Measurements from ENCODE around the gene UBE2N.
"Not testable (repeated sequence)": the region's sequence is repeated elsewhere in the genome, so short reads cannot be mapped to it uniquely, and the experiment has no call there.

UBE2N gene

DNA sequence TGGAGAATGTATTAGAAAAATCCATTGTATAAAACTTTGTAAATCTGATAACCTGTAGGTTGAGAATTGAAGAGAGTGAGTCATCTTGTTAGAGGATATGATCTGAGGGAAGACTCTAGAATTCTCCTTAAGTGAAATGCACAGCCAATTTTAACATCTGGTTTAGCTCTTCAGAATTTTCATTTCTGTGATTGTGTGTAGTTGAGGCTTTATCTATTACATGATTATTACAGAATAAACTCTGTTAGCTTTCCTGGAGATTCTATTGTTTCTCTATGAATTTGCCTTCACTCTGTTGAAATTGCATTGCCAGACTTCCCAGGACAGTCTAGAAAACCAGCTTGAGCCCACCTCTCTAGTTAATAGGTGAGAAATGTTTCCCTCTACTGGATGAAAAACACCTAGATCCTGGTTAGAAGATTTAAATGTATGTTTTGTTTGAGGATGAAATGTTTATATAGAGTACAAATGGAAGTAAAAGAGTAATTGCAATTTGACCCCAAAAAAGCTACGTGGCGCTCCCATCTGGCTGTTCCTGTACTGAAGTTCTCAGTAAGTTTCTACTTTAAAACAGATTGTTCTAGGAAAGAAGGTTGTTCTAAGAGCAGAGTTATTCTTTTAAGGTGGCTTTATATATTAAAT lies 61.1 kb downstream of the UBE2N start:
- Histone ChIP-seq H3K9me3 (ENCODE audit: severe bottlenecking) (no peaks in the 10 kb centered on the region), H3K4me3 (ENCODE audit: severe bottlenecking) (peak overlapping the region; percentile 92), H3K27ac (ENCODE audit: poor library complexity, severe bottlenecking) (peak overlapping the region; percentile 74), H3K36me3 (ENCODE audit: low read depth) (peaks cover 11% of the 10 kb centered on the region; the same call in 1 of the 2 replicates), H3K27me3 (ENCODE audit: insufficient read depth, poor library complexity, severe bottlenecking) (no peaks in the 10 kb centered on the region), H3K4me1 (ENCODE audit: insufficient read depth, poor library complexity, severe bottlenecking) (peaks cover 10% of the 10 kb centered on the region)
- DNase-seq (ENCODE audit: low spot score) (no peak), ATAC-seq (ENCODE audit: low read depth) (peak; percentile 21; the same call in 1 of the 3 replicates)
- TF ChIP-seq, protein P1, sequence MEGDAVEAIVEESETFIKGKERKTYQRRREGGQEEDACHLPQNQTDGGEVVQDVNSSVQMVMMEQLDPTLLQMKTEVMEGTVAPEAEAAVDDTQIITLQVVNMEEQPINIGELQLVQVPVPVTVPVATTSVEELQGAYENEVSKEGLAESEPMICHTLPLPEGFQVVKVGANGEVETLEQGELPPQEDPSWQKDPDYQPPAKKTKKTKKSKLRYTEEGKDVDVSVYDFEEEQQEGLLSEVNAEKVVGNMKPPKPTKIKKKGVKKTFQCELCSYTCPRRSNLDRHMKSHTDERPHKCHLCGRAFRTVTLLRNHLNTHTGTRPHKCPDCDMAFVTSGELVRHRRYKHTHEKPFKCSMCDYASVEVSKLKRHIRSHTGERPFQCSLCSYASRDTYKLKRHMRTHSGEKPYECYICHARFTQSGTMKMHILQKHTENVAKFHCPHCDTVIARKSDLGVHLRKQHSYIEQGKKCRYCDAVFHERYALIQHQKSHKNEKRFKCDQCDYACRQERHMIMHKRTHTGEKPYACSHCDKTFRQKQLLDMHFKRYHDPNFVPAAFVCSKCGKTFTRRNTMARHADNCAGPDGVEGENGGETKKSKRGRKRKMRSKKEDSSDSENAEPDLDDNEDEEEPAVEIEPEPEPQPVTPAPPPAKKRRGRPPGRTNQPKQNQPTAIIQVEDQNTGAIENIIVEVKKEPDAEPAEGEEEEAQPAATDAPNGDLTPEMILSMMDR (IDR thresholded peaks at IDR 0.05; ENCODE audit: poor library complexity, severe bottlenecking): peak; percentile 78

DNA sequence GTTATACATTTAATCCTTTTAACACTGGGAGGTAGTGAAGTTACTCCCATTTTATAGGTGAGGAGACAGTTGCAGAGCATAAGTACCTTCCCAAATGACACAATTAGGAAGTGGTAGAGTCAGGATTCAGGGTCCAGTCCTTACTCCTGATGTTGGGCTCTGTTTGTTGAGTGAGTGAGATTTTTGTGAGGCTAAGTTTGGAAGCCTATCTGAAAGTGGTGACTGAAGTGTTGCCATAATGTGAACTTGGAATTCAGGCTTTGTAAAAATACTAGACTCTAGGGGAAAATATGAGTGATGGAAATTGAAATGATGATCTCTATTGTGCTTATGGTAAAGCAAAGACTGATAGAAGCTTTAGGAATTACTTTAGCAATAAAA lies 61.8 kb downstream of the UBE2N start:
- TF ChIP-seq, protein P1 (IDR thresholded peaks at IDR 0.05; ENCODE audit: poor library complexity, severe bottlenecking): no peak
- DNase-seq (ENCODE audit: low spot score): no peak
- Histone ChIP-seq H3K9me3 (ENCODE audit: severe bottlenecking) (no peaks in the 10 kb centered on the region), H3K4me1 (ENCODE audit: insufficient read depth, poor library complexity, severe bottlenecking) (peaks cover 10% of the 10 kb centered on the region), H3K27me3 (ENCODE audit: insufficient read depth, poor library complexity, severe bottlenecking) (no peaks in the 10 kb centered on the region), H3K27ac (ENCODE audit: poor library complexity, severe bottlenecking) (peak overlapping the region; percentile 74), H3K4me3 (ENCODE audit: severe bottlenecking) (peak overlapping the region; percentile 92), H3K36me3 (ENCODE audit: low read depth) (peaks cover 7% of the 10 kb centered on the region; the same call in 1 of the 2 replicates)
- ATAC-seq (ENCODE audit: low read depth): no peak

DNA sequence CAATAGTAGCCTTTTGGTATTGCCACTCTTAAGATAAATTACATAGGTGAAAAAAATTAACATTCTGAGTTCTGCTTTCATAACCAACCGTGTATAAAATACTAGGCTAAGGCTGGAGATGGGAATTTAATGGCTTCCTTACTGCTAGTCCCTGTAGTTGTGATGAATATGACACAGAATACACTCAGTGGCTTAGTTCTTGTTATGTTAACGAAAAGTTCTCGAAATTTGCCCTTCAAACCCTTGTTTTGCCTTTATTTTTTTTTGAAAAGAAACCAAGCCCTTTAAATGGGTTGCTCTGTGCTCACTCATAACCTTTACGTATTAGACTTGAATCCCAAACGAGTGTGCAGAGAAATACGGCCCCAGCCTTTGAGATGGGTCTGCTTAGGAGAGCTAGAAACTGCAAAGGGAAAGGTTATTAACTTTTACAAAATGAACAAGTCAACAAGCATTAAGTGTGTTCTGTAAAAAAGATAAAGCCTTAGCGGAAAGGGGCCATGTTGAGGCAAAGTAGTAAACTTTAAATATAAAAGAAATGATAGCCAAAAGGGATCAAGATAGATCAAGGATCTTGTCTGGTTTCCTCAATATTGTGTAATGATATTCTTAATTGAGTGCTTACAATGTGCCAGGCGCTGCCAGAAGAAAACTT lies 62.3 kb downstream of the UBE2N start:
- H3K27me3 ChIP-seq (ENCODE audit: insufficient read depth, poor library complexity, severe bottlenecking): no peaks in the 10 kb centered on the region
- DNase-seq (ENCODE audit: low spot score): no peak
- TF ChIP-seq, protein P1 (IDR thresholded peaks at IDR 0.05; ENCODE audit: poor library complexity, severe bottlenecking): no peak
- peaks cover 7% of the 10 kb centered on the region; the same call in 1 of the 2 replicates for H3K36me3 ChIP-seq (ENCODE audit: low read depth)
- peaks cover 10% of the 10 kb centered on the region for H3K4me1 ChIP-seq (ENCODE audit: insufficient read depth, poor library complexity, severe bottlenecking)
- ATAC-seq (ENCODE audit: low read depth): no peak
- peak overlapping the region; percentile 74 for H3K27ac ChIP-seq (ENCODE audit: poor library complexity, severe bottlenecking)
- peak overlapping the region; percentile 92 for H3K4me3 ChIP-seq (ENCODE audit: severe bottlenecking)
- H3K9me3 ChIP-seq (ENCODE audit: severe bottlenecking): no peaks in the 10 kb centered on the region

DNA sequence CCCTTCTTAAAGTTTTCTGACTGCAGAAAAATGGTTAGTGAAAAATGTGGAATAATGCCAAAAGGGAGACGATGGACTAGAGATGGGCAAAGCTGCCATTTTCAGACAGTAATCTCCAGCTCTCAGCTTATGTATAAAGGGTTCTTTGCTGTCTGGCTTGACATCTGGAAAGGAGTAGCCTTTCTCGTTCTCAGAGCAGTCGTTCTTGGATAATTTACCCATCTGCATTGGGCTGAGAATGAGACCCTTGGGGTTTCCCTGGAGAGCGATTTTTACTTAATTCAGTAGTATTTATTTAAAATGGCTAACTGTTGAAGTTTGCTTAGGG lies 62.8 kb downstream of the UBE2N start:
- H3K27ac ChIP-seq (ENCODE audit: poor library complexity, severe bottlenecking): peak overlapping the region; percentile 74
- DNase-seq (ENCODE audit: low spot score) (no peak), ATAC-seq (ENCODE audit: low read depth) (no peak)

DNA sequence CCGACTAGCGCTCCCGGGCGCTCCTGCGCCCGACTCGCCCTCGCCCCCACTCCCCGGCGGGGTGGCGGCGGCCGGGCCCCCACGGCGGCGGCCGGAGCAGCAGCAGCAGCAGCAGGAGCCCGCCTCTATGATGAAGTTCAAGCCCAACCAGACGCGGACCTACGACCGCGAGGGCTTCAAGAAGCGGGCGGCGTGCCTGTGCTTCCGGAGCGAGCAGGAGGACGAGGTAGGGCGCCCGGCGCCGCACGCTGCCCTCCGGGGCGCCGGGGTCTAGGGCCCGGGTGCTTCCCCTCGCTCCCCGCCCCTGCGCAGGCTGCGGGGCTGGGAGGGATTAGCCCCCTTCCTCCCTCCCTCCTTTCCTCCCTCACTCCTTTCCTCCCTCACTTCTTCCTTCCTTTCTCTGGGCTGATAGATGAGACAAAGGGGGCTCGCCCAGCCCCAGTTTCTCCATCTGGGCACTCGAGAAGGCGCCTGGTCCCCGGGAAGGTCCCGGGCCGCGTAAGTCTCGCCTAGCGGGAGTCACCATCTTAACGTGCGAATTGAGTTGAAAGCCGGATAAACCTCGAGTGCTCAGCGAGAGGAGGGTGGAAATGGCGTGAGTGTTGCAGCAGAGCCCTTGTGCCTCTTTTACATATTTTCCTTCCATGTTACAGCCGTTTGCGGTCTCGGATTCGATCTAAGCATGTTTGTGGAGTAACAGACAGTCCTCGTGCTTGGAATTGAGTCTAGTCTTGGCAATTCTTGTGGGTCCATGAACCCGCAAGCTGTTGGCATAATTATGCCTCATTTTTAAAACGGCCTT lies 63.4 kb downstream of the UBE2N start:
- peak overlapping the region; percentile 92 for H3K4me3 ChIP-seq (ENCODE audit: severe bottlenecking)
- not testable (repeated sequence) for H3K27me3 ChIP-seq (ENCODE audit: insufficient read depth, poor library complexity, severe bottlenecking); H3K9me3 ChIP-seq (ENCODE audit: severe bottlenecking); H3K4me1 ChIP-seq (ENCODE audit: insufficient read depth, poor library complexity, severe bottlenecking); H3K36me3 ChIP-seq (ENCODE audit: low read depth); DNase-seq (ENCODE audit: low spot score)
- peak overlapping the region; percentile 74 for H3K27ac ChIP-seq (ENCODE audit: poor library complexity, severe bottlenecking)
- peak; percentile 28 for ATAC-seq (ENCODE audit: low read depth)

More for the DNA sequence above, 62.8 kb downstream of the UBE2N start:
- TF ChIP-seq, protein P1 (IDR thresholded peaks at IDR 0.05; ENCODE audit: poor library complexity, severe bottlenecking): no peak
- Histone ChIP-seq H3K9me3 (ENCODE audit: severe bottlenecking) (no peaks in the 10 kb centered on the region), H3K4me1 (ENCODE audit: insufficient read depth, poor library complexity, severe bottlenecking) (peaks cover 10% of the 10 kb centered on the region), H3K4me3 (ENCODE audit: severe bottlenecking) (peak overlapping the region; percentile 92), H3K36me3 (ENCODE audit: low read depth) (peaks cover 7% of the 10 kb centered on the region; the same call in 1 of the 2 replicates), H3K27me3 (ENCODE audit: insufficient read depth, poor library complexity, severe bottlenecking) (no peaks in the 10 kb centered on the region)

Measured in RWPE2 (cell line).